ENCODE measurements around the gene ATP1A1.

ATP1A1 gene

GRCh38 chr1:116377541-116378529, 4.8 kb downstream of the ATP1A1 start:
- TF ChIP-seq CTCF (IDR thresholded peaks at IDR 0.05; ENCODE audit: extremely low read depth, missing control alignments), result no peak
- peak; percentile 77 for DNase-seq (ENCODE audit: low spot score)

- no peak for TF ChIP-seq CTCF (IDR thresholded peaks at IDR 0.05; ENCODE audit: extremely low read depth, missing control alignments)
- no peak for DNase-seq (ENCODE audit: low spot score)
Observed at GRCh38 chr1:116379057-116379630, 6.1 kb downstream of the ATP1A1 start.

- no peak for DNase-seq (ENCODE audit: low spot score)
- TF ChIP-seq CTCF (IDR thresholded peaks at IDR 0.05; ENCODE audit: extremely low read depth, missing control alignments), result no peak
Observed at GRCh38 chr1:116379674-116380498, 6.8 kb downstream of the ATP1A1 start.

GRCh38 chr1:116380499-116381242, 7.6 kb downstream of the ATP1A1 start:
- DNase-seq (ENCODE audit: low spot score), result peak; percentile 33

GRCh38 chr1:116382321-116382720, 9.3 kb downstream of the ATP1A1 start:
- DNase-seq (ENCODE audit: low spot score), result no peak
- TF ChIP-seq CTCF (IDR thresholded peaks at IDR 0.05; ENCODE audit: extremely low read depth, missing control alignments), result no peak

More at GRCh38 chr1:116380499-116381242, 7.6 kb downstream of the ATP1A1 start:
- TF ChIP-seq CTCF (IDR thresholded peaks at IDR 0.05; ENCODE audit: extremely low read depth, missing control alignments), result no peak

GRCh38 chr1:116382857-116383483, 9.9 kb downstream of the ATP1A1 start:
- no peak for DNase-seq (ENCODE audit: low spot score)
- TF ChIP-seq CTCF (IDR thresholded peaks at IDR 0.05; ENCODE audit: extremely low read depth, missing control alignments), result no peak
